Panc1 (cell line): ENCODE data around the gene CD96. TPM values are rescaled to one million over a fixed set of nuclear protein-coding genes. Genes with fewer than 3 reads are reported as not detected.

Experiments
- ATAC-seq: fragments of 200-7000 bp; cut with Tn5 transposase; 2 replicates; pipeline ENCODE4 v1.9.1; 2020; ENCODE audit warnings: mild to moderate bottlenecking, moderate library complexity
- BruUV-seq: library from RNA; stranded (reverse); fragments of 400-500 nt; replicated peaks from 2 replicates; lab custom pipeline; 2021; lab: Mats Ljungman, UMichigan
- CTCF ChIA-PET: fragments of 300-600 bp; sonication (Branson Sonifier 250); formaldehyde crosslinking; loops from one replicate; lab custom pipeline; 2022; ENCODE audit warnings: antibody characterized with exemption; lab: Charles Lee
- POLR2A ChIA-PET: fragments of 300-600 bp; sonication (Branson Sonifier 250); formaldehyde crosslinking; loops from one replicate; lab custom pipeline; 2022; ENCODE audit warnings: antibody characterized with exemption; lab: Charles Lee
- DNase-seq: peaks from one replicate; pipeline ENCODE4 v3.0.0-alpha.2; 2010; ENCODE audit warnings: low read depth, low spot score
- H3K27ac ChIP-seq: 2 replicates; pipeline ENCODE4 v1.5.1; 2011; ENCODE audit warnings: mild to moderate bottlenecking, low read length, inconsistent platforms
- H3K27me3 ChIP-seq: fragments of 200-500 bp; sonication (Bioruptor generic); 2 replicates; pipeline ENCODE4 v1.6.0; 2014; ENCODE audit warnings: low read length, inconsistent platforms; ENCODE audit not compliant: control insufficient read depth, insufficient read depth
- H3K36me3 ChIP-seq: fragments of 200-500 bp; sonication (Bioruptor generic); 2 replicates; pipeline ENCODE4 v1.5.1; 2014; ENCODE audit warnings: inconsistent platforms, mild to moderate bottlenecking, low read length, moderate library complexity; ENCODE audit not compliant: control insufficient read depth, insufficient read depth
- H3K4me1 ChIP-seq: 2 replicates; pipeline ENCODE4 v1.5.1; 2011; ENCODE audit warnings: inconsistent platforms, mild to moderate bottlenecking, low read length, moderate library complexity; ENCODE audit not compliant: control insufficient read depth, insufficient read depth
- H3K4me3 ChIP-seq, 2 experiments: 2 replicates each; pipeline ENCODE4 v1.5.1; 2011 to 2012; ENCODE audit warnings: low read depth in 2 of 2, low read length in 2 of 2, mild to moderate bottlenecking in 2 of 2, inconsistent platforms in 1 of 2, moderate library complexity in 1 of 2
- H3K9me3 ChIP-seq: fragments of 200-500 bp; sonication (Bioruptor generic); 2 replicates; pipeline ENCODE4 v1.5.1; 2014; ENCODE audit warnings: low read depth, mild to moderate bottlenecking, inconsistent platforms, low read length, moderate library complexity; ENCODE audit not compliant: control insufficient read depth, insufficient read depth
- POLR2AphosphoS5 ChIP-seq: IDR thresholded peaks from 2 replicates; pipeline ENCODE4 v1.6.1; 2012; ENCODE audit warnings: mild to moderate bottlenecking, low read depth, low read length, moderate library complexity
- SIN3A ChIP-seq: IDR thresholded peaks from 2 replicates; pipeline ENCODE4 v1.6.1; 2012; ENCODE audit warnings: low read depth, mild to moderate bottlenecking, low read length, moderate library complexity, borderline replicate concordance; ENCODE audit not compliant: insufficient read depth
- TCF7L2 ChIP-seq: IDR thresholded peaks from 2 replicates; pipeline ENCODE4 v1.6.1; 2011; ENCODE audit warnings: mild to moderate bottlenecking, low read depth, low read length, inconsistent platforms
- in situ Hi-C: cut with HindIII; loops from 2 replicates; pipeline ENCODE4 v1.10.0; 2016; ENCODE audit warnings: low sequenced_read_pairs, low pct_unique_long_range_greater_than_20kb
- intact Hi-C: fragments of 100-400 bp; cut with micrococcal nuclease; formaldehyde crosslinking; loops from one replicate; pipeline ENCODE4 v1.10.0; 2022; ENCODE audit not compliant: unreplicated experiment
- total RNA-seq: library from RNA; stranded (reverse); gene quantifications from one replicate; pipeline ENCODE4 v1.2.1, GENCODE V29; 2021; ENCODE audit not compliant: unreplicated experiment
- TF ChIP-seq, protein P1 (sequence below): fragments of 450-650 bp; IDR thresholded peaks from 2 replicates; pipeline ENCODE4 v1.5.1; 2017; ENCODE audit warnings: mild to moderate bottlenecking
- TF ChIP-seq, protein P2 (sequence below), 2 experiments: IDR thresholded peaks; 2 replicates each; pipeline ENCODE4 v1.6.1; 2011 to 2012; ENCODE audit warnings: low read depth in 2 of 2, control low read depth in 1 of 2, low read length in 1 of 2, mild to moderate bottlenecking in 1 of 2, moderate library complexity in 1 of 2; ENCODE audit not compliant: insufficient read depth in 1 of 2

The CD96 gene
- total RNA-seq, 1 experiment from 2014 or later = not detected

DNA sequence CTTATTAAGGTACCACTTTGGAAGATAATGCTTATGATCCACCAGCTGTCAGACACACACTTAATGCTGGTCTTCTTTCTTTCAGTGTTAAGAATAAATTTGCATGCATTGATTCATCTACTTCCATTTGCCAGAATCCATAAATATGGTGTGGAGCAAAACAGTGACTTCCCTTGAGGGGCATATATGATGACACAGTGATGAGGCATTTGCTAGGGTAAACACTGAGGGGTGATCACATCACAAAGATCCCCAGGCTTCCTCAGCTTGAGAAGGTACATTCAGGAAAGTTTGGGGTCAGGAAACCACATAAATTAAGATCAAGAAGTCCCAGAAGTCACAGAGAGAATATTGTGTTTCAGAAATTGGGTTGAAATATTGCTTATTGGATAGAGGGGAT, 63.0 kb downstream of the CD96 start:
- H3K27me3 ChIP-seq = no peaks in the 10 kb centered on the region
- no TSS peak for BruUV-seq
- TF ChIP-seq, protein P1, sequence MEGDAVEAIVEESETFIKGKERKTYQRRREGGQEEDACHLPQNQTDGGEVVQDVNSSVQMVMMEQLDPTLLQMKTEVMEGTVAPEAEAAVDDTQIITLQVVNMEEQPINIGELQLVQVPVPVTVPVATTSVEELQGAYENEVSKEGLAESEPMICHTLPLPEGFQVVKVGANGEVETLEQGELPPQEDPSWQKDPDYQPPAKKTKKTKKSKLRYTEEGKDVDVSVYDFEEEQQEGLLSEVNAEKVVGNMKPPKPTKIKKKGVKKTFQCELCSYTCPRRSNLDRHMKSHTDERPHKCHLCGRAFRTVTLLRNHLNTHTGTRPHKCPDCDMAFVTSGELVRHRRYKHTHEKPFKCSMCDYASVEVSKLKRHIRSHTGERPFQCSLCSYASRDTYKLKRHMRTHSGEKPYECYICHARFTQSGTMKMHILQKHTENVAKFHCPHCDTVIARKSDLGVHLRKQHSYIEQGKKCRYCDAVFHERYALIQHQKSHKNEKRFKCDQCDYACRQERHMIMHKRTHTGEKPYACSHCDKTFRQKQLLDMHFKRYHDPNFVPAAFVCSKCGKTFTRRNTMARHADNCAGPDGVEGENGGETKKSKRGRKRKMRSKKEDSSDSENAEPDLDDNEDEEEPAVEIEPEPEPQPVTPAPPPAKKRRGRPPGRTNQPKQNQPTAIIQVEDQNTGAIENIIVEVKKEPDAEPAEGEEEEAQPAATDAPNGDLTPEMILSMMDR = no peak
- TF ChIP-seq SIN3A (no peak), POLR2AphosphoS5 (no peak), TCF7L2 (no peak)
- TF ChIP-seq, protein P2, sequence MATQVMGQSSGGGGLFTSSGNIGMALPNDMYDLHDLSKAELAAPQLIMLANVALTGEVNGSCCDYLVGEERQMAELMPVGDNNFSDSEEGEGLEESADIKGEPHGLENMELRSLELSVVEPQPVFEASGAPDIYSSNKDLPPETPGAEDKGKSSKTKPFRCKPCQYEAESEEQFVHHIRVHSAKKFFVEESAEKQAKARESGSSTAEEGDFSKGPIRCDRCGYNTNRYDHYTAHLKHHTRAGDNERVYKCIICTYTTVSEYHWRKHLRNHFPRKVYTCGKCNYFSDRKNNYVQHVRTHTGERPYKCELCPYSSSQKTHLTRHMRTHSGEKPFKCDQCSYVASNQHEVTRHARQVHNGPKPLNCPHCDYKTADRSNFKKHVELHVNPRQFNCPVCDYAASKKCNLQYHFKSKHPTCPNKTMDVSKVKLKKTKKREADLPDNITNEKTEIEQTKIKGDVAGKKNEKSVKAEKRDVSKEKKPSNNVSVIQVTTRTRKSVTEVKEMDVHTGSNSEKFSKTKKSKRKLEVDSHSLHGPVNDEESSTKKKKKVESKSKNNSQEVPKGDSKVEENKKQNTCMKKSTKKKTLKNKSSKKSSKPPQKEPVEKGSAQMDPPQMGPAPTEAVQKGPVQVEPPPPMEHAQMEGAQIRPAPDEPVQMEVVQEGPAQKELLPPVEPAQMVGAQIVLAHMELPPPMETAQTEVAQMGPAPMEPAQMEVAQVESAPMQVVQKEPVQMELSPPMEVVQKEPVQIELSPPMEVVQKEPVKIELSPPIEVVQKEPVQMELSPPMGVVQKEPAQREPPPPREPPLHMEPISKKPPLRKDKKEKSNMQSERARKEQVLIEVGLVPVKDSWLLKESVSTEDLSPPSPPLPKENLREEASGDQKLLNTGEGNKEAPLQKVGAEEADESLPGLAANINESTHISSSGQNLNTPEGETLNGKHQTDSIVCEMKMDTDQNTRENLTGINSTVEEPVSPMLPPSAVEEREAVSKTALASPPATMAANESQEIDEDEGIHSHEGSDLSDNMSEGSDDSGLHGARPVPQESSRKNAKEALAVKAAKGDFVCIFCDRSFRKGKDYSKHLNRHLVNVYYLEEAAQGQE (IDR thresholded peaks at IDR 0.05; ENCODE audit: insufficient read depth in 1 of 2, low read depth in 2 of 2, low read length in 1 of 2) = no peak
- intact Hi-C loops (no loop called here), in situ Hi-C loops (no loop called here)
- ATAC-seq (no peak), DNase-seq (no peak)
- CTCF ChIA-PET = no interaction called here
- no peak overlapping the region for H3K27ac ChIP-seq
- H3K4me3 ChIP-seq = no peak overlapping the region
- H3K9me3 ChIP-seq = no peaks in the 10 kb centered on the region
- POLR2A ChIA-PET = no interaction called here
- no peaks in the 10 kb centered on the region for H3K4me1 ChIP-seq
- H3K36me3 ChIP-seq = no peaks in the 10 kb centered on the region

DNA sequence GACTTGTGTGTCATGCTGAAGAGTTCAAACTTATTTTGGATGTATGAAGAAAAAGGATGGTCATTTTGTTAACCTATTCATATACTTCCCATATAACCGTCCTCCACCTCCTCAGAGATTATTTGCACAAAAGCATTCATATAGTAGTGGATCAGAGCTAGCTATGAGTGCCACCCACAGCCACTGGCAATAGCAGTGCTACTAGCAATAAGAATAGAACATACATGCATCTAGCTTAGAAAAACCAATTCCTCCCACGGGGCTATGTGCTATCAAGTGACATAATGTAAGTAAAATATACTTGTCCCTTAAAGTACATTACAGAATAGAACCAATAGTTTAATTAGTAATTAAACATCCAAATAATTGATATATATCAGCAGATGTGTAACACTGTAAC, 63.5 kb downstream of the CD96 start:
- ChIA-PET CTCF (no interaction called here), POLR2A (no interaction called here)
- DNase-seq = no peak
- Histone ChIP-seq H3K9me3 (no peaks in the 10 kb centered on the region), H3K27me3 (no peaks in the 10 kb centered on the region), H3K27ac (no peak overlapping the region), H3K4me1 (no peaks in the 10 kb centered on the region), H3K36me3 (no peaks in the 10 kb centered on the region), H3K4me3 (no peak overlapping the region)
- in situ Hi-C loops (no loop called here), intact Hi-C loops (no loop called here)
- TF ChIP-seq, protein P2 (IDR thresholded peaks at IDR 0.05; ENCODE audit: insufficient read depth in 1 of 2, low read depth in 2 of 2, low read length in 1 of 2) = no peak
- TF ChIP-seq TCF7L2 = no peak
- no peak for TF ChIP-seq POLR2AphosphoS5
- no peak for TF ChIP-seq SIN3A
- TF ChIP-seq, protein P1 = no peak
- no peak for ATAC-seq
- BruUV-seq = no TSS peak
